Mesenchymal stem cell (in vitro differentiated cells and primary cell): ENCODE data around the gene NOS3.

Experiments used
- DNase-seq: peaks from one replicate; pipeline ENCODE4 v3.0.0-alpha.2; 2013
- H2AFZ ChIP-seq: one replicate; pipeline ENCODE4 v1.6.1; 2013; ENCODE audit warnings: low read depth, mild to moderate bottlenecking, control low read depth, inconsistent platforms, low read length, moderate library complexity
- H2AK5ac ChIP-seq: 2 replicates; pipeline ENCODE4 v1.6.1; 2013; ENCODE audit warnings: low read length, moderate library complexity, mild to moderate bottlenecking, inconsistent platforms; ENCODE audit not compliant: severe bottlenecking
- H2BK120ac ChIP-seq: one replicate; pipeline ENCODE4 v1.6.1; 2013; ENCODE audit warnings: low read depth, mild to moderate bottlenecking, inconsistent platforms, low read length, moderate library complexity
- H2BK12ac ChIP-seq, 2 experiments: one replicate each; pipeline ENCODE4 v1.6.1; 2013; ENCODE audit warnings: inconsistent platforms in 2 of 2, low read length in 2 of 2, mild to moderate bottlenecking in 2 of 2, moderate library complexity in 2 of 2, control low read depth in 1 of 2
- H2BK15ac ChIP-seq: one replicate; pipeline ENCODE4 v1.6.1; 2013; ENCODE audit warnings: mild to moderate bottlenecking, low read depth, inconsistent platforms; ENCODE audit not compliant: poor library complexity, severe bottlenecking
- H2BK5ac ChIP-seq: 2 replicates; pipeline ENCODE4 v1.6.1; 2013; ENCODE audit warnings: low read depth, mild to moderate bottlenecking, low read length, control low read depth, inconsistent platforms; ENCODE audit not compliant: poor library complexity, severe bottlenecking
- H3K14ac ChIP-seq, 2 experiments: one replicate each; pipeline ENCODE4 v1.6.1; 2013; ENCODE audit warnings: inconsistent platforms in 2 of 2, low read length in 2 of 2, control low read depth in 1 of 2, mild to moderate bottlenecking in 1 of 2, moderate library complexity in 1 of 2
- H3K18ac ChIP-seq, 2 experiments: one replicate each; pipeline ENCODE4 v1.6.1; 2013; ENCODE audit warnings: inconsistent platforms in 2 of 2, low read length in 2 of 2, control low read depth in 1 of 2, low read depth in 1 of 2, mild to moderate bottlenecking in 1 of 2
- H3K23ac ChIP-seq, 2 experiments: one replicate each; pipeline ENCODE4 v1.6.1; 2013; ENCODE audit warnings: inconsistent platforms in 2 of 2, low read length in 2 of 2, mild to moderate bottlenecking in 2 of 2, moderate library complexity in 2 of 2, control low read depth in 1 of 2
- H3K27ac ChIP-seq: 2 replicates; pipeline ENCODE4 v1.5.1; 2013; ENCODE audit warnings: mild to moderate bottlenecking, moderate library complexity, low read length, control low read depth, inconsistent platforms; ENCODE audit not compliant: poor library complexity, severe bottlenecking
- H3K27me3 ChIP-seq, 2 experiments: 2 replicates each; pipeline versions ENCODE4 v1.6.1 to v1.7.0; 2013; ENCODE audit warnings: low read length in 2 of 2, mild to moderate bottlenecking in 2 of 2, moderate library complexity in 2 of 2, control low read depth in 1 of 2, inconsistent platforms in 1 of 2; ENCODE audit not compliant: control insufficient read depth in 1 of 2, insufficient read depth in 1 of 2
- H3K36me3 ChIP-seq, 2 experiments: 2 replicates each; pipeline versions ENCODE4 v1.6.1 to v1.7.0; 2013; ENCODE audit warnings: low read length in 2 of 2, control low read depth in 1 of 2, inconsistent platforms in 1 of 2, low read depth in 1 of 2, mild to moderate bottlenecking in 1 of 2; ENCODE audit not compliant: insufficient read depth in 2 of 2, control insufficient read depth in 1 of 2
- H3K4ac ChIP-seq, 2 experiments: one replicate each; pipeline ENCODE4 v1.6.1; 2013; ENCODE audit warnings: inconsistent platforms in 2 of 2, low read length in 2 of 2, mild to moderate bottlenecking in 2 of 2, moderate library complexity in 2 of 2, control low read depth in 1 of 2, low read depth in 1 of 2
- H3K4me1 ChIP-seq: 2 replicates; pipeline ENCODE4 v1.6.1; 2013; ENCODE audit warnings: low read depth, low read length, control low read depth; ENCODE audit not compliant: control insufficient read depth, insufficient read depth
- H3K4me2 ChIP-seq: 2 replicates; pipeline ENCODE4 v1.6.1; 2013; ENCODE audit warnings: low read length, mild to moderate bottlenecking, inconsistent platforms; ENCODE audit not compliant: poor library complexity, severe bottlenecking
- H3K4me3 ChIP-seq, 2 experiments: 2 replicates each; pipeline versions ENCODE4 v1.5.1 to v1.7.0; 2013; ENCODE audit warnings: low read length in 2 of 2, mild to moderate bottlenecking in 2 of 2, control low read depth in 1 of 2, low read depth in 1 of 2; ENCODE audit not compliant: insufficient read depth in 1 of 2
- H3K79me1 ChIP-seq: replicated peaks from 2 replicates; pipeline ENCODE4 v1.6.1; 2013; ENCODE audit warnings: mild to moderate bottlenecking, control low read depth, low read length, inconsistent platforms; ENCODE audit not compliant: poor library complexity, severe bottlenecking
- H3K9ac ChIP-seq: 2 replicates; pipeline ENCODE4 v1.7.0; 2013; ENCODE audit warnings: mild to moderate bottlenecking, low read length, moderate library complexity
- H3K9me3 ChIP-seq: 2 replicates; pipeline ENCODE4 v1.7.0; 2013; ENCODE audit warnings: mild to moderate bottlenecking, low read length; ENCODE audit not compliant: control insufficient read depth
- H4K8ac ChIP-seq: one replicate; pipeline ENCODE4 v1.6.1; 2013; ENCODE audit warnings: inconsistent platforms, mild to moderate bottlenecking, low read length, moderate library complexity
- H4K91ac ChIP-seq: one replicate; pipeline ENCODE4 v1.6.1; 2013; ENCODE audit warnings: mild to moderate bottlenecking, low read length, inconsistent platforms
- WGBS: methylation state at CpG from one replicate; pipeline ENCODE4 v1.1.7; 2013; ENCODE audit warnings: mixed read lengths; 5-methylcytosine and 5-hydroxymethylcytosine counted together

NOS3 gene

GRCh38 chr7:151056283-151056665 lies 65.5 kb downstream of the NOS3 start:
- H2BK15ac ChIP-seq: no peak overlapping the region
- no peak overlapping the region for H2BK5ac ChIP-seq
- peaks cover 28% of the 10 kb centered on the region for H3K4me1 ChIP-seq
- H2AFZ ChIP-seq: no peak overlapping the region
- WGBS: 83% methylated on average over 5 of the region's 6 CpGs
- no peak overlapping the region for H3K4me2 ChIP-seq
- no peak overlapping the region for H2BK120ac ChIP-seq
- peaks cover 19 to 41% of the 10 kb centered on the region in 2 experiments for H3K36me3 ChIP-seq
- H3K9me3 ChIP-seq: no peaks in the 10 kb centered on the region
- no peak overlapping the region for H4K91ac ChIP-seq
- no peak for DNase-seq
- H2BK12ac ChIP-seq: no peak overlapping the region
- H3K27ac ChIP-seq: no peak overlapping the region
- no peak overlapping the region for H3K23ac ChIP-seq
- no peak overlapping the region for H3K4me3 ChIP-seq
- H3K18ac ChIP-seq: no peak overlapping the region
- no peak overlapping the region for H3K9ac ChIP-seq
- no peak overlapping the region for H3K4ac ChIP-seq
- no peak overlapping the region for H3K14ac ChIP-seq
- no peak overlapping the region for H2AK5ac ChIP-seq
- H3K79me1 ChIP-seq: peaks cover 15% of the 10 kb centered on the region
- H3K27me3 ChIP-seq: no peaks in the 10 kb centered on the region
- H4K8ac ChIP-seq: no peak overlapping the region

- no peak overlapping the region for H2BK5ac ChIP-seq
- H2BK15ac ChIP-seq: no peak overlapping the region
- peak overlapping the region; percentile 63 to 96 for H3K4me3 ChIP-seq
- H3K27me3 ChIP-seq: no peaks in the 10 kb centered on the region
- H3K9ac ChIP-seq: peak overlapping the region; percentile 90
- DNase-seq: no peak
- H3K23ac ChIP-seq: peak overlapping the region in 1 of 2 experiments; percentile 66
- no peak overlapping the region for H2BK12ac ChIP-seq
- no peak overlapping the region for H4K91ac ChIP-seq
- H4K8ac ChIP-seq: peak overlapping the region; percentile 15
- peaks cover 15% of the 10 kb centered on the region for H3K79me1 ChIP-seq
- peaks cover 20 to 40% of the 10 kb centered on the region in 2 experiments for H3K36me3 ChIP-seq
- no peak overlapping the region for H3K14ac ChIP-seq
- no peak overlapping the region for H2AFZ ChIP-seq
- no peak overlapping the region for H3K27ac ChIP-seq
- H3K4me2 ChIP-seq: peak overlapping the region; percentile 78
- H2BK120ac ChIP-seq: no peak overlapping the region
- no peak overlapping the region for H3K4ac ChIP-seq
- 39% methylated on average over 26 of the region's 29 CpGs for WGBS
- peaks cover 32% of the 10 kb centered on the region for H3K4me1 ChIP-seq
- H2AK5ac ChIP-seq: no peak overlapping the region
- H3K18ac ChIP-seq: no peak overlapping the region
- no peaks in the 10 kb centered on the region for H3K9me3 ChIP-seq
Observed at GRCh38 chr7:151056666-151057505, 66.1 kb downstream of the NOS3 start.

- Histone ChIP-seq H2BK12ac (peak within 1 kb of the TSS in 1 of 2 experiments; percentile 81), H3K27me3 (no peaks in the 10 kb centered on the region), H3K23ac (peak within 1 kb of the TSS in 1 of 2 experiments; percentile 66), H3K4me2 (peak within 1 kb of the TSS; percentile 78), H3K27ac (peak within 1 kb of the TSS; percentile 95), H3K9ac (peak within 1 kb of the TSS; percentile 90), H3K79me1 (peaks cover 15% of the 10 kb centered on the region), H3K4ac (peak within 1 kb of the TSS; percentile 89 to 97), H3K14ac (peak within 1 kb of the TSS in 1 of 2 experiments; percentile 0), H2BK120ac (peak within 1 kb of the TSS; percentile 96), H3K9me3 (no peaks in the 10 kb centered on the region), H3K18ac (peak within 1 kb of the TSS; percentile 93 to 94), H2BK15ac (peak within 1 kb of the TSS; percentile 19), H2AFZ (peak within 1 kb of the TSS; percentile 67), H2BK5ac (peak within 1 kb of the TSS; percentile 82), H4K91ac (peak within 1 kb of the TSS; percentile 48), H3K4me3 (peak within 1 kb of the TSS; percentile 63 to 96), H4K8ac (peak within 1 kb of the TSS; percentile 96), H3K4me1 (peaks cover 36% of the 10 kb centered on the region), H2AK5ac (peak within 1 kb of the TSS; percentile 87), H3K36me3 (peaks cover 20 to 35% of the 10 kb centered on the region in 2 experiments)
- DNase-seq: no peak
- WGBS: 1% methylated on average over 30 of the region's 30 CpGs
Observed at GRCh38 chr7:151057506-151057988, 66.7 kb downstream of the NOS3 start, which contains the start of gene CDK5. TSS of gene CDK5 (minus strand) at chr7:151057897. CDS start at chr7:151057848, 49 bp downstream.
